SK-N-SH treated with all-trans-retinoic acid at 6 μM for 48 hours (cell line): ENCODE results near the gene FSIP1.

Experiments used
- ARNTL ChIP-seq: fragments of 450-650 bp; formaldehyde crosslinking; IDR thresholded peaks from 2 replicates; pipeline ENCODE4 v1.5.0; 2020; ENCODE audit warnings: low read depth, mild to moderate bottlenecking, moderate library complexity, borderline replicate concordance
- OSR1 ChIP-seq: fragments of 250-450 bp; sonication (Bioruptor Pico); IDR thresholded peaks from 2 replicates; pipeline ENCODE4 v1.8.0; 2022; ENCODE audit warnings: moderate library complexity, mild to moderate bottlenecking, inconsistent platforms
- PPARA ChIP-seq: fragments of 250-450 bp; sonication (Bioruptor Pico); IDR thresholded peaks from 2 replicates; pipeline ENCODE4 v1.5.0; 2020; ENCODE audit warnings: mild to moderate bottlenecking, borderline replicate concordance
- SNAI2 ChIP-seq: fragments of 250-450 bp; sonication (Bioruptor Pico); IDR thresholded peaks from 2 replicates; pipeline ENCODE4 v1.5.0; 2020; ENCODE audit warnings: mild to moderate bottlenecking, moderate library complexity
- ZFP30 ChIP-seq: fragments of 450-650 bp; formaldehyde crosslinking; IDR thresholded peaks from 2 replicates; pipeline ENCODE4 v1.5.0; 2022; ENCODE audit warnings: mild to moderate bottlenecking, moderate library complexity
- ZNF565 ChIP-seq: fragments of 450-650 bp; formaldehyde crosslinking; conservative IDR thresholded peaks from 2 replicates; pipeline ENCODE4 v1.5.0; 2020; ENCODE audit warnings: low read depth, mild to moderate bottlenecking, moderate library complexity
- ZNF8 ChIP-seq: fragments of 450-650 bp; formaldehyde crosslinking; IDR thresholded peaks from 2 replicates; pipeline ENCODE4 v1.5.0; 2020; ENCODE audit warnings: mild to moderate bottlenecking, moderate library complexity

DNA sequence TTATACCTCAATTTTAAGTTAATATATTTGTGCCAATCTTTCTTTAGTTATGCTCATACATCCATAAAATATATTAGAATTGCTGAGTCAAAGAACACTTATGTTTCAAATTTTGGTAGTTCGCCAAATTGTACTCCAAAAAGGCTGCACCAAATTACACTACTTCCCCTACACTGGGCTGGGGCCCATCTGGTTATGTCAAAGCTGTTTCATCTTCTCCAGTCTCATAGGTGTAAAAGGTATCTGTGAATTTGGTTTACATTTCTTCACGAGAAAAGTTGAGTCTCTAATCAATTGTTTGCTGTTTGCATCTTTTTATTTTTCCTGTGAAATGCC lies 706 bp downstream of the FSIP1 start:
- TF ChIP-seq ARNTL = no peak
- no peak for TF ChIP-seq PPARA (CRISPR knock-in tag)
- no peak for TF ChIP-seq SNAI2 (CRISPR knock-in tag)
- no peak for TF ChIP-seq ZNF565
- TF ChIP-seq OSR1 (CRISPR knock-in tag) = no peak
- TF ChIP-seq ZFP30 = no peak
- no peak for TF ChIP-seq ZNF8 (CRISPR knock-in tag)
